Measurements from ENCODE around the gene DNAJB14.

The DNAJB14 gene

GRCh38 chr4:99868126-99868596, 78.3 kb downstream of the DNAJB14 start:
- DNase-seq (ENCODE audit: low spot score): no peak

- DNase-seq (ENCODE audit: low spot score): no peak
Observed at GRCh38 chr4:99863804-99864203, 82.6 kb downstream of the DNAJB14 start.

GRCh38 chr4:99861120-99861905, 85.1 kb downstream of the DNAJB14 start:
- no peak for DNase-seq (ENCODE audit: low spot score)

GRCh38 chr4:99860521-99860920, 85.9 kb downstream of the DNAJB14 start:
- no peak for DNase-seq (ENCODE audit: low spot score)

- DNase-seq (ENCODE audit: low spot score): no peak
Observed at GRCh38 chr4:99859618-99860017, 86.8 kb downstream of the DNAJB14 start.

GRCh38 chr4:99857307-99857706, 89.1 kb downstream of the DNAJB14 start:
- no peak for DNase-seq (ENCODE audit: low spot score)

GRCh38 chr4:99856166-99856565, 90.3 kb downstream of the DNAJB14 start:
- DNase-seq (ENCODE audit: low spot score): no peak

- DNase-seq (ENCODE audit: low spot score): peak; percentile 49
Observed at GRCh38 chr4:99855678-99856077, 90.7 kb downstream of the DNAJB14 start.

GRCh38 chr4:99853999-99854398, 92.4 kb downstream of the DNAJB14 start:
- DNase-seq (ENCODE audit: low spot score): no peak

- DNase-seq (ENCODE audit: low spot score): no peak
Observed at GRCh38 chr4:99853190-99853589, 93.2 kb downstream of the DNAJB14 start.

GRCh38 chr4:99852199-99852749, 94.1 kb downstream of the DNAJB14 start:
- no peak for DNase-seq (ENCODE audit: low spot score)

- DNase-seq (ENCODE audit: low spot score): no peak
Observed at GRCh38 chr4:99848591-99849001, 97.8 kb downstream of the DNAJB14 start.

- peak; percentile 57 for DNase-seq (ENCODE audit: low spot score)
Observed at GRCh38 chr4:99847362-99847976, 98.9 kb downstream of the DNAJB14 start.

GRCh38 chr4:99846891-99847290, 99.5 kb downstream of the DNAJB14 start:
- no peak for DNase-seq (ENCODE audit: low spot score)

Measured in germinal center (tissue), 1 donor.